Stomach (tissue), 4 donors: ENCODE data around the gene BDKRB1.

Experiments used
- POLR2A ChIP-seq, 4 donors: fragments of 450-650 bp; IDR thresholded peaks; one replicate each; pipeline ENCODE4 v1.6.1; 2016; ENCODE audit warnings: antibody characterized with exemption in 4 of 4, control low read depth in 2 of 4, mild to moderate bottlenecking in 1 of 4, moderate library complexity in 1 of 4
- POLR2AphosphoS5 ChIP-seq, 3 donors: sonication (generic); formaldehyde crosslinking; IDR thresholded peaks; one replicate each; pipeline ENCODE4 v1.6.1; 2016; ENCODE audit warnings: antibody characterized with exemption in 3 of 3
- TF ChIP-seq, protein P1 (sequence below), 7 experiments: fragments of 450-650 bp in 4 of 7; fragments of 200-600 bp in 3 of 7; sonication (generic) in 3 of 7; IDR thresholded peaks; one replicate each; pipeline ENCODE4 v1.5.1; 2016 to 2019; ENCODE audit warnings: antibody characterized with exemption in 7 of 7, control low read depth in 2 of 7, mild to moderate bottlenecking in 1 of 7

DNA sequence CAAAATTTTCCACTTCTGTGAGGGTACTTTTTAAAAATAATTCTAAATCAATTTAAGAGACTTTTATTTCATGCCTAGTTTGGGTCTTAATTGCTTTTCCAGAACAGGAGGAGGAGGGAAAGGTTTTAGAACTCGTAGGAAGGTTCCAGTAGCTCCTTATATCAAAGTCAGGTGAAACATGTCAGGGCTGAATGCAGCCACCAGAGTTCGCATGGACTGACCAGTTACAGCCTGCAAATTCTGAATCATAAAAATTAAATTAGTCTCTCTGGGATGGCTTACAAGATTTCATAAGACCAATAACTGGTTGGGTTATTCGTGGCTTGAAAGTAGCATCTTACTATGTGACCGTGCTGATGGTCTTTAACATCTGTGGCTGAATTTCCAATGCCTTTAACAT is 397 bp downstream of the BDKRB1 start:
- TF ChIP-seq POLR2A (IDR thresholded peaks at IDR 0.05) (no peak), POLR2AphosphoS5 (IDR thresholded peaks at IDR 0.05) (no peak)
- TF ChIP-seq, protein P1, sequence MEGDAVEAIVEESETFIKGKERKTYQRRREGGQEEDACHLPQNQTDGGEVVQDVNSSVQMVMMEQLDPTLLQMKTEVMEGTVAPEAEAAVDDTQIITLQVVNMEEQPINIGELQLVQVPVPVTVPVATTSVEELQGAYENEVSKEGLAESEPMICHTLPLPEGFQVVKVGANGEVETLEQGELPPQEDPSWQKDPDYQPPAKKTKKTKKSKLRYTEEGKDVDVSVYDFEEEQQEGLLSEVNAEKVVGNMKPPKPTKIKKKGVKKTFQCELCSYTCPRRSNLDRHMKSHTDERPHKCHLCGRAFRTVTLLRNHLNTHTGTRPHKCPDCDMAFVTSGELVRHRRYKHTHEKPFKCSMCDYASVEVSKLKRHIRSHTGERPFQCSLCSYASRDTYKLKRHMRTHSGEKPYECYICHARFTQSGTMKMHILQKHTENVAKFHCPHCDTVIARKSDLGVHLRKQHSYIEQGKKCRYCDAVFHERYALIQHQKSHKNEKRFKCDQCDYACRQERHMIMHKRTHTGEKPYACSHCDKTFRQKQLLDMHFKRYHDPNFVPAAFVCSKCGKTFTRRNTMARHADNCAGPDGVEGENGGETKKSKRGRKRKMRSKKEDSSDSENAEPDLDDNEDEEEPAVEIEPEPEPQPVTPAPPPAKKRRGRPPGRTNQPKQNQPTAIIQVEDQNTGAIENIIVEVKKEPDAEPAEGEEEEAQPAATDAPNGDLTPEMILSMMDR (IDR thresholded peaks at IDR 0.05) = no peak
